Measurements from ENCODE around the gene POC1B.
A peak's percentile ranks its signal among the peaks of the same experiment; 100 is the strongest.

Gene POC1B

GRCh38 chr12:89539426-89540223 is 13.8 kb upstream of the POC1B start:
- DNase-seq (ENCODE audit: low read depth in 2 of 2): no peak

DNA sequence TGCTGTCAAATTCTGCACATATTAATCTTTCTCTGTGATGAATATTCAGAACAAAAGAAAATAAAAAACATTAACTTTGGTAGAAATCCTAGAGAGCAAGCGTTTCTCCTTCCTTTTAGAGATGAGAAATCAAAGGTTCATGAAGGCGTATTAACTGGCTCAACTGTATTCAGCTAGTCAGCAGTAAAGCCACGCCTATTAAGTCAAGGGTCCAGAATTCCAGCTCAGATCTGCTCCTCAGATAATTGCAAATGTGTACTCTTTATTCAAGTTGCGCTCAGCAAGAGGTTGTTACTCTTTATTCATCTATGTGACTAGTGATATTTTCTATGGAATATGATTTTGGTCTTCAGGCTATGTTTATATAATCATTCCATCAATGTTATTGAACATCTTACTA is 13.1 kb upstream of the POC1B start:
- no peak for DNase-seq (ENCODE audit: low read depth in 2 of 2)

DNA sequence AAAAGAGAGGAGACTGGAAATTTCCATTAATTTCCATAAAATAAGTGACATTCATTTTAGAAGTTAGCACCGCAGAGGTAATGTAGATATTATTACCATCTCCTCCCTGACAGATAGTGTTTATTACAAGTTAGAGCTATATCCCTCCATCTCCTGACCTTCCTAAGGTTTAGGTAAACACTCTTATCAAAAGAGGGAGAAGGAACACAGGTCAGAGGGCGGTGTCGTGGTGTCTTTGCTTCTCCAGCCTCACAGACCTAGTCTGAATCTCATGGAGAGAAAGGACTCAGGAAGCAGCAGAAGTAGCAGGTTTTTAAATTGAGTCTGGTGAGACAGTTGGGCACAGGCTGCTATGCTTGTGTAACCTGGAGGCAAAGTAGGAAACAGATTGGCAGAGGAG is 11.5 kb upstream of the POC1B start:
- DNase-seq (ENCODE audit: low read depth in 2 of 2): no peak

- no peak for DNase-seq (ENCODE audit: low read depth in 2 of 2)
Measured at GRCh38 chr12:89529738-89530137, 3.9 kb upstream of the POC1B start.

- no peak for DNase-seq (ENCODE audit: low read depth in 2 of 2)
Measured at GRCh38 chr12:89528434-89528833, 2.6 kb upstream of the POC1B start.

DNA sequence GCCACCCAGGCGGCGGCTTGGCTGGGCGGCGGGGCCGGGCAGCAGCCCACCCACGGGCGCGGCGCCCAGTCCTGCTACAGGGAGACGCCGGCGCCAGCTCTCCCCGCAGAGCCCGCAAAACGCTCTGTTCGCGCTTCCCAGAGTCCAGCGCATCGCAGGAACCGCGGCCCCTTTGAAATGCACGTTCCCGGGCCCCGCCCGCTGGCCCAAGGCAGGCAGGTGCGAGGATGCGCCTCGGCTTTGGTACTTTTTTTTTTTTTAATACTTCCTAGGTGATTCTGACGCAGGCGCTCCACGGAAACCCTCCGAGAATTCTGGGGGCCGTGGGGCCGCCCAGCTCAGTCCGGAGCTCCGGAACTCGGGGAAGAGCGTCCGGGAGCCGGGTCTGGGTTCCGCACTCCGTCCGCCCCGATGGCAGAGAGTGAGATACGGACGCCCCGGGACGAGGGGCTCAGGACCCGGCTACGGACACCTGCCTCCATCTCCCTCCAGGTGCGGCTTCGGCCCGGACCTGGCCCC is 483 bp downstream of the POC1B start:
- peak; percentile 18 to 39 for DNase-seq (ENCODE audit: low read depth in 2 of 2)

- peak; percentile 57 to 62 for DNase-seq (ENCODE audit: low read depth in 2 of 2)
Measured at GRCh38 chr12:89524541-89525304, 1.1 kb downstream of the POC1B start, which contains the start of gene GALNT4. Gene GALNT4, minus strand, starts transcription at chr12:89524796. Its CDS starts 247 bp downstream, at chr12:89524549.

DNA sequence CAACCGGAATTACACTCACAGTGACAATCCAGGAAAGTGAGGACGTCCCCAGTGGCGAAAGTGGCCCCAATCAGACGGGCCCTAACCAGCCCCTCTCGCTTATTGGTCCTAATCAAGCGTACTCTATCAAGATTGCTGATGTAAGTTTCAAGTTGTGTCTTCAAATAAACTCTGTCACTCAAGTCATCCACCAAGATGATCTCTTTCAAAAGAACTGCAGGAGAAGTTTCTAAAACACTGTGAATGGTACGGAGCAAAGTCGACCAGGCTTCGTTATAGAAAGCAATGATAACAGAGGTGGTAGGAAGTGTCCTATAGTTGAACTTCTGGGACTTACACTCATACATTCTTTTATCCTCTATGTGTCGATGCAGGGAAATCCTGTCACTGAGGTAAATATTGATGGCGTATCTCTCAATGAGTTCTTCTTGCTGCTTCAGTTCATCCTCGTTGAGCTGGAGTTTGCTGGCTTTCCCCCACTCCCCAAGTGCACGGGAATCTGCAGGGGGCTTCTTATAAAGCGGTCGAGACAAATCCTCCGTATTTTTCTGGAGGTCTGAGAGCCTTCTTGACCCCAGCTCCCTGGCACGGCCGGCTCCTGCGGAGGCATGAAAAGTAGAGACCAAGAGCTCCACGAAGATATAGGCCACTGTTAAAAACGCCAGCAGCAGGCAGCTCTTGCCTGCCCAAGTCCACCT is 1.9 kb downstream of the POC1B start:
- no peak for DNase-seq (ENCODE audit: low read depth in 2 of 2)

GRCh38 chr12:89523393-89523792 is 2.5 kb downstream of the POC1B start:
- DNase-seq (ENCODE audit: low read depth in 2 of 2): no peak

- no peak for DNase-seq (ENCODE audit: low read depth in 2 of 2)
Measured at GRCh38 chr12:89521364-89522223, 4.3 kb downstream of the POC1B start.

GRCh38 chr12:89517720-89518119 is 8.1 kb downstream of the POC1B start:
- DNase-seq (ENCODE audit: low read depth in 2 of 2): no peak

DNA sequence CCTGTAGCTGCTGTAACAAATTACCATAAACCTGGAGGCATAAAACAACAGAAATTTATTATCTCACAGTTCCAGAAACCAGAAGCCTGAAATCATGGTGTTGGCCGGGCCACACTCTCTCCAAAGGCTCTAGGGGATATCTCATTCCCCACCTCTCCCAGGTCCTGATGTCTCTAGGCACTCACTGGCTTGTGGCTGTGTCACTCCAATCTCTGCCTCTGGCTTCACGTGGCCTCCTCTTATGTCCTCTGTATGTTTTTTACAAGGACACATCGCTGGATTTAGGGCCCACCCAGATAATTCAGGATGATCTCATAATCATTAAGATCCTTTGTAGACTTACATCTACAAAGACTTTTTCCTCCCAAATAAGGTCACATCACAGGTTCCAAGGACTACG is 9.2 kb downstream of the POC1B start:
- DNase-seq (ENCODE audit: low read depth in 2 of 2): no peak

- DNase-seq (ENCODE audit: low read depth in 2 of 2): no peak
Measured at GRCh38 chr12:89514751-89515150, 11.1 kb downstream of the POC1B start.

DNA sequence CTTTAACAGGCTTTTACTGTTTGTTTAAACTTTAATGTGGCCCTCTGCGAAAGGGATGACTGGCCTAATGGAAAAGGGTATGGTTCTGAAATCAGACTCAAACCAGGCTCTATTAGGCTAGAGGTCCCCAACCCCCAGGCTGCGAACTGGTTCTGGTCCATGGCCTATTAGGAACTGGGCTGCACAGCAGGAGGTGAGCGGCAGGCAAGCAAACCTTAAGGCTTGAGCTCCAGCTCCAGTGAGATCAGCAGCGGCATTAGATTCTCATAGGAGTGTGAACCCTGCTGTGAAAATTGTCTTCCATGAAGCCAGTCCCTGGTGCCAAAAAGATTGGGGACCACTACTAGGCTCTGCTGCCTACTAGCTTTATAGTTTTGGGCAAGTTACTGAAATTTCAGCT is 12.3 kb downstream of the POC1B start:
- no peak for DNase-seq (ENCODE audit: low read depth in 2 of 2)

- DNase-seq (ENCODE audit: low read depth in 2 of 2): no peak
Measured at GRCh38 chr12:89507015-89507824, 18.6 kb downstream of the POC1B start.

GRCh38 chr12:89506050-89506449 is 19.8 kb downstream of the POC1B start:
- DNase-seq (ENCODE audit: low read depth in 2 of 2): no peak

- no peak for DNase-seq (ENCODE audit: low read depth in 2 of 2)
Measured at GRCh38 chr12:89504560-89505346, 21.1 kb downstream of the POC1B start.

DNA sequence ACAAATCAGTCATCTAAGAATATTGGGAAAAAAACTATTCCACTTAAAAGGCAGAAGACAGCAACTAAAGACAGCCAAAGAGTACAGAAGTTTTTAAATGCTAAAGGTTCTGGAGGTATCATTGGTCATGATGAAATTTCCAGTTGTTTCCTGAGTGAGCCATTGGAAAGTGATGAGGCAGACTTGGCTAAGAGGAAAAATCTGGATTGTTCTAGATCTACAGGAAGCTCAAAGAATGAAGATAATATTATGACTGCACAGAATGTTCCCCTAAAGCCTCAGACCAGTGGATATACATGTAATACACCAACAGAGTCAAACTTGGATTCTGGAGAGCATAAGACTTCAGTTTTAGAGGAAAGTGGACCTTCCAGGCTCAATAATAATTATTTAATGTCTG is 24.1 kb downstream of the POC1B start:
- DNase-seq (ENCODE audit: low read depth in 2 of 2): no peak

- DNase-seq (ENCODE audit: low read depth in 2 of 2): no peak
Measured at GRCh38 chr12:89499857-89500256, 26.0 kb downstream of the POC1B start.

DNA sequence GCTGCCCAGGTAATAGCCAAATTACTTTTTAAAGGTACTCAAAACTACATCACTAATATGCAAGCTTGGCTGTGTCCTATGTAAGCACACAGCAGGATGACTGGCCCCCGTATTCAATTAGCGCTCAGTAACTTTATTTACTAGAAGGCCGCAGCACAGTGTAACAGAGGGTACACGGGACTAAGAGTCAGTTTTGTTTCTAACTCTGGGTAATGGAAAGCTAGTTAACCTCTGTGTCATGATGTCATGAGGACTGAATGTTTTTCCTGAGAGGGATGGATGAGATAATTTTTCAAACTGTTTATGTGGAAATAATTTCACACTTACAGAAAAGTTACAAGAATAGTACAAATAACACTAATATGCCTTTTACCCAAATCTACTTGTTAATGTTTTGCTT is 28.4 kb downstream of the POC1B start:
- DNase-seq (ENCODE audit: low read depth in 2 of 2): no peak

All from stimulated activated CD4-positive, alpha-beta T cell treated with anti-CD3 and anti-CD28 coated beads, Interleukin-1b, Interleukin-23, amount 100 ng/mL, for 4 hours (primary cell).